HCT116 (cell line): Measurements from ENCODE around the gene NHLRC4. TPM values are rescaled to one million over a fixed set of nuclear protein-coding genes. Genes with fewer than 3 reads are reported as not detected.

Experiments
- ATAC-seq: fragments of 200-7000 bp; cut with Tn5 transposase; 2 replicates; pipeline ENCODE4 v1.9.1; 2020; ENCODE audit warnings: mild to moderate bottlenecking, moderate library complexity
- BruUV-seq: library from RNA; stranded (reverse); fragments of 400-500 nt; replicated peaks from 2 replicates; lab custom pipeline; 2021; lab: Mats Ljungman, UMichigan
- CTCF ChIA-PET: fragments of 300-600 bp; sonication (Branson Sonifier 250); formaldehyde crosslinking; loops from one replicate; lab custom pipeline; 2021; ENCODE audit warnings: antibody characterized with exemption; lab: Charles Lee
- POLR2A ChIA-PET: fragments of 300-600, 350-600 bp; sonication (Branson Sonifier 250); formaldehyde crosslinking; loops from one replicate; lab custom pipeline; 2021; ENCODE audit warnings: antibody characterized with exemption; lab: Charles Lee
- RAD21 ChIA-PET, 2 experiments: fragments of 300-600 bp; sonication (Branson Sonifier 250); formaldehyde crosslinking; loops; one replicate each; lab custom pipeline; 2023; ENCODE audit warnings: low total read pairs in 2 of 2; ENCODE audit not compliant: uncharacterized antibody in 2 of 2, unreplicated experiment in 2 of 2, low non-redundant PET in 1 of 2; lab: Charles Lee
- DNase-seq: peaks from one replicate; pipeline ENCODE4 v3.0.0-alpha.2; 2010; ENCODE audit warnings: low read depth, low spot score
- H2AFZ ChIP-seq: fragments of 200-600 bp; shearing (Covaris generic), sonication (generic); 2 replicates; pipeline ENCODE4 v1.6.1; 2017; ENCODE audit warnings: low read depth, mixed run types, mixed read lengths, antibody characterized with exemption, low read length; ENCODE audit not compliant: poor library complexity, severe bottlenecking
- H3K27ac ChIP-seq: 2 replicates; pipeline ENCODE4 v1.5.1; 2012; ENCODE audit warnings: low read depth, low read length
- H3K27me3 ChIP-seq: fragments of 200-600 bp; sonication (generic); 2 replicates; pipeline ENCODE4 v1.6.1; 2016; ENCODE audit warnings: mixed run types, low read length, mixed read lengths; ENCODE audit not compliant: insufficient read depth
- H3K36me3 ChIP-seq, 2 experiments: fragments of 200-500 bp in 1 of 2; fragments of 200-600 bp in 1 of 2; sonication (Bioruptor generic) in 1 of 2; sonication (generic) in 1 of 2; 2 replicates each; pipeline versions ENCODE4 v1.5.1 to v1.6.1; 2014 to 2016; ENCODE audit warnings: low read length in 2 of 2, inconsistent platforms in 1 of 2, mixed read lengths in 1 of 2, mixed run types in 1 of 2; ENCODE audit not compliant: insufficient read depth in 2 of 2, control insufficient read depth in 1 of 2
- H3K4me1 ChIP-seq, 2 experiments: fragments of 200-600 bp in 1 of 2; sonication (generic) in 1 of 2; 2 replicates each; pipeline versions ENCODE4 v1.5.1 to v1.6.1; 2012 to 2017; ENCODE audit warnings: low read length in 2 of 2, inconsistent platforms in 1 of 2, mild to moderate bottlenecking in 1 of 2, mixed read lengths in 1 of 2, mixed run types in 1 of 2, moderate library complexity in 1 of 2; ENCODE audit not compliant: insufficient read depth in 2 of 2, control insufficient read depth in 1 of 2
- H3K4me2 ChIP-seq: fragments of 200-600 bp; sonication (generic); 2 replicates; pipeline ENCODE4 v1.6.1; 2017; ENCODE audit warnings: mixed run types, low read length, mixed read lengths
- H3K4me3 ChIP-seq, 2 experiments: fragments of 200-600 bp in 1 of 2; sonication (generic) in 1 of 2; replicated peaks in 1 of 2; 2 replicates each; pipeline ENCODE4 v1.5.1; 2011 to 2016; ENCODE audit warnings: low read length in 2 of 2, control low read depth in 1 of 2, low read depth in 1 of 2, mild to moderate bottlenecking in 1 of 2, mixed read lengths in 1 of 2, mixed run types in 1 of 2
- H3K79me2 ChIP-seq: fragments of 200-600 bp; sonication (generic); 2 replicates; pipeline ENCODE4 v1.6.1; 2017; ENCODE audit warnings: mild to moderate bottlenecking, mixed run types, low read length, moderate library complexity, mixed read lengths; ENCODE audit not compliant: insufficient read depth
- H3K9ac ChIP-seq: fragments of 200-600 bp; sonication (generic); 2 replicates; pipeline ENCODE4 v1.6.1; 2016; ENCODE audit warnings: low read length, mixed read lengths
- H3K9me2 ChIP-seq: fragments of 200-600 bp; sonication (generic), shearing (Covaris generic); 2 replicates; pipeline ENCODE4 v1.6.1; 2017; ENCODE audit warnings: mixed run types, mild to moderate bottlenecking, moderate library complexity; ENCODE audit not compliant: insufficient read depth
- H3K9me3 ChIP-seq, 2 experiments: fragments of 200-500 bp in 1 of 2; fragments of 200-600 bp in 1 of 2; sonication (Bioruptor generic) in 1 of 2; sonication (generic) in 1 of 2; 2 replicates each; pipeline ENCODE4 v1.6.1; 2014 to 2017; ENCODE audit warnings: low read length in 2 of 2, mixed read lengths in 2 of 2, inconsistent platforms in 1 of 2, low read depth in 1 of 2, mild to moderate bottlenecking in 1 of 2, mixed run types in 1 of 2, moderate library complexity in 1 of 2; ENCODE audit not compliant: control insufficient read depth in 1 of 2, insufficient read depth in 1 of 2
- H4K20me1 ChIP-seq: fragments of 200-600 bp; sonication (generic), shearing (Covaris generic); 2 replicates; pipeline ENCODE4 v1.6.1; 2017; ENCODE audit warnings: mixed run types, mild to moderate bottlenecking, moderate library complexity; ENCODE audit not compliant: insufficient read depth
- CTCF ChIP-seq, 3 experiments: fragments of 200-600 bp in 1 of 3; sonication (generic) in 1 of 3; IDR thresholded peaks in 2 of 3; conservative IDR thresholded peaks in 1 of 3; 2 replicates each; pipeline ENCODE4 v1.5.1; 2012 to 2017; ENCODE audit warnings: low read depth in 2 of 3, low read length in 2 of 3, antibody characterized with exemption in 1 of 3, borderline replicate concordance in 1 of 3, control low read depth in 1 of 3, mild to moderate bottlenecking in 1 of 3, mixed read lengths in 1 of 3, mixed run types in 1 of 3, moderate library complexity in 1 of 3; ENCODE audit not compliant: insufficient read depth in 1 of 3
- ELF1 ChIP-seq: IDR thresholded peaks from 2 replicates; pipeline ENCODE4 v1.6.1; 2012; ENCODE audit warnings: low read depth, borderline replicate concordance
- EZH2 ChIP-seq: fragments of 200-600 bp; sonication (generic); IDR thresholded peaks from 2 replicates; pipeline ENCODE4 v1.6.1; 2017; ENCODE audit warnings: antibody characterized with exemption, mixed run types
- FOSL1 ChIP-seq: IDR thresholded peaks from 2 replicates; pipeline ENCODE4 v1.6.1; 2012; ENCODE audit warnings: low read depth
- JUND ChIP-seq: IDR thresholded peaks from 2 replicates; pipeline ENCODE4 v1.6.1; 2012
- MAX ChIP-seq: IDR thresholded peaks from 2 replicates; pipeline ENCODE4 v1.6.1; 2012
- RAD21 ChIP-seq: IDR thresholded peaks from 2 replicates; pipeline ENCODE4 v1.6.1; 2012; ENCODE audit warnings: low read depth, mild to moderate bottlenecking
- REST ChIP-seq: IDR thresholded peaks from 2 replicates; pipeline ENCODE4 v1.6.1; 2012; ENCODE audit warnings: low read depth
- ZFX ChIP-seq: fragments of 450-650 bp; IDR thresholded peaks from 2 replicates; pipeline ENCODE4 v1.6.1; 2017
- ZNF274 ChIP-seq: fragments of 200-500 bp; sonication (Bioruptor generic); IDR thresholded peaks from 2 replicates; pipeline ENCODE4 v1.6.1; 2014; ENCODE audit warnings: mild to moderate bottlenecking, low read depth, low read length, inconsistent platforms
- intact Hi-C: fragments of 100-400 bp; cut with micrococcal nuclease; formaldehyde crosslinking; loops from 2 replicates; pipeline ENCODE4 v1.10.0; 2022
- total RNA-seq: library from RNA; stranded (reverse); gene quantifications from one replicate; pipeline ENCODE4 v1.2.1, GENCODE V29; 2021; ENCODE audit not compliant: unreplicated experiment
- TF ChIP-seq, protein P1 (sequence below): IDR thresholded peaks from 2 replicates; pipeline ENCODE4 v1.6.1; 2011; ENCODE audit warnings: mild to moderate bottlenecking, low read length, moderate library complexity; ENCODE audit not compliant: insufficient replicate concordance; ENCODE audit errors: extremely low read depth

NHLRC4 gene
- total RNA-seq, 1 experiment from 2014 or later = 0.22 TPM

DNA sequence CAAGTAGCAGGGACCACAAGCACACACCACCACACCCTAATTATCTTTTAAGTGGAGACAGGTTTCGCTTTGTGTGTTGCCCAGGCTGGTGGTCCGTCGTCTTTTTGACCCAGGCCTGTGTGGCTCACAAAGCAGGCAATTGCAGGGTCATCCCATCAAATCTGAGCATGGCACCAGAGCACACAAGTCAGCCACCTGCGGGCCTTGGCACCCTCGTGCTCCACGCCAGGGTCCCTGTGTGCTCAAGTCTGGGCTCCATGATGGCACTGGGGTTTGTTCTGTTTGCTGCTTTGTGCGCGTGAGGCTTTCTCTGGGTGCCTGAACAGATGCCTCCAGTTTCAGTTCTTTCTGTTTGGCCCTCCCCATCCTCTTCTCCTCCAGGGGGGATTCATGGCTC lies 41.7 kb upstream of the NHLRC4 start (continued):
- TF ChIP-seq, protein P1, sequence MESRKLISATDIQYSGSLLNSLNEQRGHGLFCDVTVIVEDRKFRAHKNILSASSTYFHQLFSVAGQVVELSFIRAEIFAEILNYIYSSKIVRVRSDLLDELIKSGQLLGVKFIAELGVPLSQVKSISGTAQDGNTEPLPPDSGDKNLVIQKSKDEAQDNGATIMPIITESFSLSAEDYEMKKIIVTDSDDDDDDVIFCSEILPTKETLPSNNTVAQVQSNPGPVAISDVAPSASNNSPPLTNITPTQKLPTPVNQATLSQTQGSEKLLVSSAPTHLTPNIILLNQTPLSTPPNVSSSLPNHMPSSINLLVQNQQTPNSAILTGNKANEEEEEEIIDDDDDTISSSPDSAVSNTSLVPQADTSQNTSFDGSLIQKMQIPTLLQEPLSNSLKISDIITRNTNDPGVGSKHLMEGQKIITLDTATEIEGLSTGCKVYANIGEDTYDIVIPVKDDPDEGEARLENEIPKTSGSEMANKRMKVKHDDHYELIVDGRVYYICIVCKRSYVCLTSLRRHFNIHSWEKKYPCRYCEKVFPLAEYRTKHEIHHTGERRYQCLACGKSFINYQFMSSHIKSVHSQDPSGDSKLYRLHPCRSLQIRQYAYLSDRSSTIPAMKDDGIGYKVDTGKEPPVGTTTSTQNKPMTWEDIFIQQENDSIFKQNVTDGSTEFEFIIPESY = no peak
- no peak for TF ChIP-seq REST

DNA sequence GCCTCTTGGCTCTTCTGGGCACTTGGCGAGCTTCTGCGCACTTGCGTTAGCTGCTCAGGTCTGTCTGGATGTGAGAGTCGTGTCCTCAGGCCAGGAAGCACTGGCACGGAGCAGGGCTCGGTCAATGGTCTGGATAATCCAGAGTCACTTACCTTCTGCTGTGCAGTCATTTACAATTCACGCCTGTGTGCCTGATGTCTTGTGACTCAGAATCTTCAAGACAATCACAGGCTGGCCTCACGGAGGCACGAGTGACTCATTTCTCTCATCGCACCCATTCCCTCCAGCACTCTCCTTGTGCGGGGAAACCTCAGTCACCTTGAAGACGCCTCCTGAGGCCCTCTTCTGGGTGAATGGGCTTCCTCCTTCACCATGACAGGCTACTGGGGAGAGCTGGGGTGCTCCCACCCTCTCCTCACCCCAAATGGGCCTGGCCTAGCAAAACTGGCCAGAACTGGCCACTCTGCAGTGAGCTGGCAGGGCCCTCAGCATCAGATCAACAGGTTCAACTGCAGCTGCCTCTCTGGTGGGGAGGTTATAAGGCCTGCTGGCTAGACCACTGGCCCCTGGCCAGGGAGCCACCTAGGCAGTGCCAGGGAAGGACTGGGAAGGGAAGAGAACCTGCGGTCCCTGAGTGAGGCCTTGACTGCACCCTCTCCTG lies 41.2 kb upstream of the NHLRC4 start:
- ChIA-PET POLR2A (no interaction called here), RAD21 (no interaction called here), CTCF (no interaction called here)
- DNase-seq = peak; percentile 57
- no peaks in the 10 kb centered on the region for H3K27me3 ChIP-seq
- peaks cover 39% of the 10 kb centered on the region for H3K79me2 ChIP-seq
- peak overlapping the region; percentile 91 for H3K27ac ChIP-seq
- no TSS peak for BruUV-seq
- peak overlapping the region; percentile 90 for H3K9ac ChIP-seq
- H3K4me2 ChIP-seq = peak overlapping the region; percentile 81
- peak overlapping the region; percentile 67 to 69 for H3K4me3 ChIP-seq
- peaks cover 0 to 6% of the 10 kb centered on the region in 2 experiments; a peak in 1 of 4 replicates for H3K36me3 ChIP-seq
- H3K9me3 ChIP-seq = no peaks in the 10 kb centered on the region
- no peaks in the 10 kb centered on the region for H3K9me2 ChIP-seq
- H4K20me1 ChIP-seq = no peaks in the 10 kb centered on the region
- no peak overlapping the region for H2AFZ ChIP-seq
- ATAC-seq = peak; percentile 49
- H3K4me1 ChIP-seq = peaks cover 14 to 32% of the 10 kb centered on the region in 2 experiments
- intact Hi-C loops = no loop called here
- no peak for TF ChIP-seq ELF1
- 0 out of 2 replicates have a peak, but pooled peaks have one; percentile 15 for TF ChIP-seq RAD21
- TF ChIP-seq REST = no peak
- no peak for TF ChIP-seq CTCF (IDR thresholded peaks at IDR 0.05 in 2 of 3, conservative IDR thresholded peaks at IDR 0.05 in 1 of 3; ENCODE audit: borderline replicate concordance in 1 of 3, insufficient read depth in 1 of 3, low read depth in 2 of 3, low read length in 2 of 3)
- no peak for TF ChIP-seq ZNF274
- peak; percentile 55 for TF ChIP-seq FOSL1
- TF ChIP-seq MAX = peak; percentile 67
- no peak for TF ChIP-seq EZH2
- no peak for TF ChIP-seq ZFX
- peak; percentile 59; the same call in 1 of the 2 replicates for TF ChIP-seq JUND
